Motor neuron (in vitro differentiated cells): ENCODE measurements around the gene DHX30. TPM values are rescaled to one million over a fixed set of nuclear protein-coding genes. Genes with fewer than 3 reads are reported as not detected.

Experiments
- ATAC-seq, 8 experiments: fragments of 200-7000 bp; cut with Tn5 transposase; replicated peaks in 6 of 8; 2 replicates each; pipeline ENCODE4 v1.8.0; 2021; ENCODE audit warnings: mild to moderate bottlenecking in 8 of 8, moderate library complexity in 8 of 8
- H3K27ac ChIP-seq, 2 donors: fragments of 250-450 bp; sonication (Bioruptor Pico); 2 replicates each; pipeline ENCODE4 v1.9.0; 2021; ENCODE audit warnings: antibody characterized with exemption in 2 of 2, mild to moderate bottlenecking in 2 of 2, moderate library complexity in 1 of 2
- H3K4me1 ChIP-seq, 2 donors: fragments of 250-450 bp; sonication (Bioruptor Pico); replicated peaks in 1 of 2; 2 replicates each; pipeline ENCODE4 v1.6.1; 2021; ENCODE audit warnings: antibody characterized with exemption in 2 of 2, mild to moderate bottlenecking in 2 of 2, moderate library complexity in 1 of 2
- H3K4me3 ChIP-seq, 5 donors: fragments of 250-450 bp; sonication (Bioruptor Pico); 2 replicates each; pipeline ENCODE4 v1.9.0; 2021; ENCODE audit warnings: antibody characterized with exemption in 5 of 5, mild to moderate bottlenecking in 5 of 5, moderate library complexity in 4 of 5
- WGBS, 10 experiments: fragments of 450-650 bp; shearing (Covaris generic); methylation state at CpG; one replicate each; pipeline ENCODE4 v1.0.0; 2022; 5-methylcytosine and 5-hydroxymethylcytosine counted together
- in situ Hi-C, 9 experiments: fragments of 400-800 bp; cut with MboI; loops; one replicate each; pipeline ENCODE4 v1.15.0; 2021; ENCODE audit warnings: low sequenced_read_pairs in 9 of 9, low pct_unique_long_range_greater_than_20kb in 2 of 9; ENCODE audit not compliant: unreplicated experiment in 9 of 9
- total RNA-seq, 8 experiments: library from RNA; unstranded; fragments of 300-600 nt; gene quantifications; 2 replicates each; pipeline versions ENCODE4 v1.2.3 to v1.2.4, GENCODE V29; 2022

DHX30 gene
- total RNA-seq, 8 experiments from 2014 or later, result 44.7 to 98.8 (median 56.8) TPM

- Histone ChIP-seq H3K4me3 (no peak overlapping the region), H3K27ac (no peak overlapping the region), H3K4me1 (no peaks in the 10 kb centered on the region)
- WGBS, 10 experiments, result 85 to 100% methylated on average over 2 to 4 of the region's 14 CpGs; no CpG with 5 or more reads in 8 of the 10 experiments
- in situ Hi-C loops, result loop anchor here in 4 of 9 experiments (25.0 kb wide), 2 partner anchors 138 to 313 kb away; no protein-coding TSS in a partner anchor
- peak in 3 of 8 experiments; percentile 7 to 13 (median 12) for ATAC-seq
These were observed 46.3 kb downstream of the DHX30 start for GRCh38 chr3:47849186-47849698.

DNA sequence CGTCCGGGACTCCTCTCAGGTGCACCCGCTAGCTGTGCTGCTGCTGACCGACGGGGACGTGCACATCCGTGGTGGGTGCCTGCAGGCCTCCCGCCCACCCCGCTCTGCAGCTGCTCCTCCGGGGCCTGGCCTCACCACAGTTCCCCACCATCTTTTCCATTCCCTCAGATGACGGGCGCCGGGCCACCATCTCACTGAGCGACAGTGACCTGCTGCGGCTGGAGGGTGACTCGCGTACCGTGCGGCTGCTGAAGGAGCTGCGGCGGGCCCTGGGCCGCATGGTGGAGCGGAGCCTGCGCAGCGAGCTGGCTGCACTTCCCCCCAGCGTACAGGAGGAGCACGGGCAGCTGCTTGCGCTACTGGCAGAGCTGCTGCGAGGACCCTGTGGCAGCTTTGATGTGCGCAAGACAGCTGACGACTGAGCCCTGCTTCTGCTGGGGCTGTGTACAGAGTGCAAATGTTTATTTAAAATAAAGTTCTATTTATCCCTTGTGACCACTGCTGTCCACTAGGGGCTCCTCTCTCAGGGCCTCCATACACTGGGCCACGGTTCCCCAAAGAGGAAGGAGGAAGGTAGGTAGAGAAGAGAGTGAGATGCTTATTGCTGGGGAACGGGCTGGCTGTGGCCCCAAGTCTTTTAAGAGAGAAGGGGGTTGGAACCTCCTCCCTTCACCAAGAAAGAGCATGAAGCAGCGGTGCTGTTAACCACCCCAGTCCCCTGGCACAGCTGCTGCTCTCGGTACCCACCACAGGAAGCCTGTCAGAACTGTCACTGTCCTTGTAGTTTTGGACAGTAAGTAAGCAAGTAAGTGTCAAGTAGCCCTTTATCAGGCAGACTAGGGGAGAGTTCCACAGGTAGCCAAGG is 47.0 kb downstream of the DHX30 start:
- no peak overlapping the region for H3K27ac ChIP-seq
- ATAC-seq, result peak; percentile 36 to 58 (median 45)
- H3K4me1 ChIP-seq, result no peaks in the 10 kb centered on the region
- 50 to 95% (median 93%) methylated on average over 1 to 6 of the region's 35 CpGs; no CpG with 5 or more reads in 3 of the 10 experiments for WGBS, 10 experiments
- in situ Hi-C loops, result loop anchor here in 5 of 9 experiments (10.0 to 25.0 kb wide), 3 partner anchors 137 to 312 kb away; no protein-coding TSS in a partner anchor
- H3K4me3 ChIP-seq, result no peak overlapping the region

DNA sequence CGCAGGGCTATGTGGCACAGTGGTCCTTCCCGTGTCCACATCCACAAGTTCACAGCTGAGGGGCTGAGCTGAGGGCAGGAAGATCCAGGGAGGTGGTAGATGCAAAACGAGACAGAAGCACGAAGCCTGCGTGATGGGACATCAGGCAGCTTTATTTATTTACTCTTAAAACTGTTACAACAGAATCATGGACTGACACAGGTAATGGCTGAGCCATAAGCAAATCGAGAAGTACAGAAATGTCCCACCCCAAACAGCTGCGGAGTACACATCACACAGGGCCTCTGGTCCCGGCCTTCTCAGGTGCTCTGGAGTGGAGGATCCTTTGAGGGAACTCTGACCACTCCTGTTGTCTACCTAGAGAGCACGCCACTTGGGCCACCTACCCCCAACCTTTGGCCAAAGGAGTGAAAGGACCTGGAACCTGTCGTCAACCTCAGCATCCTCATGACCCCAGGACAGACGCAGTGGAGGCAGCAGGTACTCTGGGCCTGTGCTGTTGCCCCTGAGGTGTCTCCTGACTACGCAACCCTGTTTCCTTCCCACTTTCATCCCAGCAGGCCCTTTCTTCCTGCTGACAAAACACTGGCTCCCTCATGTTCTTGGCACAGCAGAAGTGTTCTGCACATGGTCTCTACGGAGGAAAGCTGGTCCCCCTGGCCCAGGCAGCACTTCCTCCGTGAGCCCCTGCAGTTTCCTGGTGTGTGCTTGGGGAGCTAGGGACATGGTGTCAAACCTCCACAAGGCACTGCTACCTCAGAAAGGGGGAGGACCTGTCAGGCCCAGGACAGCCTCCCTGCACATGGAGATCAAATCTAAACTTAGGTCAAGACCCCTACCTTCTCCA is 47.8 kb downstream of the DHX30 start:
- Histone ChIP-seq H3K4me3 (no peak overlapping the region), H3K4me1 (no peaks in the 10 kb centered on the region), H3K27ac (no peak overlapping the region)
- WGBS, 10 experiments, result 70 to 100% (median 87%) methylated on average over 1 to 7 of the region's 14 CpGs; no CpG with 5 or more reads in 3 of the 10 experiments
- ATAC-seq, result no peak
- in situ Hi-C loops, result loop anchor here in 2 of 9 experiments (10.0 to 25.0 kb wide), 2 partner anchors 304 to 312 kb away; no protein-coding TSS in a partner anchor

DNA sequence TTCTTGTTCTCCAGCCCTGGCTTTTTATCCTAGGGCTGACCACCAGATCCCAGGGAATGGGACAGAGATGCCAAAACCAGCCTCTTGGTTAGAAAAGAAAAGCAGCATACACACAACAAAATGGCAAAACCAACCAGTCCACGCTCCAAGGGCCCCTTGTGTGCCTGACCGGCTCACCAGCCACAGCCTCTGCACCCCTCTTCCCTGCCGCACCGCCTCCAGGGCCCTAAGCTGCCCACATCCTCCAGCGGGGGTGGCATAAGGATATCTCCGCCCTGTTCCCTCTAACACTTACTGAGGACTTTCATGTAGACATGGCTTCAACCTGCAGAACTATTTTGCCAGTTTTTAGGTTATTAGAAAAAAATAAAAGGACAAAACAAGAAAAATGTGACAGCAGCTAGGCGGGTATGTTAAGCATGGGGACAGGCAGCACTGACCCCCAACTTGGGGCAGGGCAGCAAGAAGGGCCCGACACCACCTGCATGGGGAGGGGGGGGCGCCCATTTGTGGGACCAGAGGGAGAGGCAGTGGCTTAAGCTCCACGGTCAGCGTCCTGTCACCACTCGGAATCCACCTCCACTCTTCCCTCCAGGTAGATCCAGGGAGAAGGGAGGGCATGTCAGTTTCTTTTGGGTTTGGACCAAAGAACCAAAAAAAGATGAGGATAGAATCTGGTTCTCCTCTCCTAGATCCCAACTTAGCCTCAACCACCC is 49.1 kb downstream of the DHX30 start:
- WGBS, 10 experiments, result 85 to 100% (median 100%) methylated on average over 1 to 8 of the region's 12 CpGs; no CpG with 5 or more reads in 1 of the 10 experiments
- Histone ChIP-seq H3K4me1 (no peaks in the 10 kb centered on the region), H3K27ac (peak overlapping the region in 1 of 2 donors; percentile 44), H3K4me3 (no peak overlapping the region)
- in situ Hi-C loops, result loop anchor here in 2 of 9 experiments (10.0 to 25.0 kb wide), 2 partner anchors 303 to 310 kb away; no protein-coding TSS in a partner anchor
- no peak for ATAC-seq

DNA sequence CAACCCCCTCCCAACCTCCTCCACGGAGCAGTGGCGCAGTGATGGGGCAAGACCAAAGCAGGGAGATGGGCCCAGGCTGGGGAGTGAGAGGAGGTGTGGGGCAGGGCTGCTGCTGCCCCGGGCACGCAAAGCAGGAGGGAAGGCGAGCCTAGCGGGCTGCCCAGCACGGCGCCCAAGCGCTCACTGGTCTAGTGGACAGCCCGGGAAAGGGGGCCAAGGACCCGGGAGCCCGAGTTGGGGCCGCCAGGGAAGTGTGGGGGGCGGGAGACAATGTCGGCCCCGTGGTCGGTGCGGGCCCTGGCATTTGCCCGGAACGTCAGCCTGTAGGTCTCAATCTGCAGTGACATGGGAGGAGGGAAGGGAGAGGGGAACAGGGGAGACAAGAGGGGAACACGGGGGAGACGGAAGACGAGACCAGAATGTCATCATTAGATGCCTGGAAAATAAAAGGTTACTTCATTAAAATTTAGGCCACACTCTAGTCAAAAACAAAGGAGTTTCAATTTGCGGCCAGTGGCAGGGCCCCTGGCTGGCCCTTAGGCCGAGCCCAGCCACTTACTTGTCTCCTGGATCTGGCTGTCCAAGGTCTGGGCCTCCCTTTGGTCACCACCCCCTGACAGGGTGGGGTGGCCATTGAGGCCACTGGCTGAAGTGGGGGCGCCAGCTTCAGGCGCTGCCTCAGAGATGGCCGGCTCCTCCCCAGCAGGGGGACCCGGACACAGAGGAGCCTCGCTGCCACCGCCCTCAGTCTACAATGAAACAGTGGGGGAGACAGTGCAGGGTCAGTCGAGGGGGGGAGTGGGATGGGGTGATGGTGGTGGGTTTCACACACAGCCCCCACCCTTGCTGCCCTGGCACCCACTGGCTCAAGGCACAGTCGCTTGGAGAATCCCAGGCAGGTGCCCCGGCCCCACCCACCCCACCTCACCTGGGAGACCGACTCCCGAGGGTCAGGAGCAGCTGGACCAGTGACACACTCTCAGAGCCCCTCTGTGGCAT is 50.0 kb downstream of the DHX30 start:
- ATAC-seq, result no peak
- in situ Hi-C loops, result loop anchor here in 2 of 9 experiments (10.0 to 25.0 kb wide), 2 partner anchors 302 to 309 kb away; no protein-coding TSS in a partner anchor
- H3K27ac ChIP-seq, result no peak overlapping the region

DNA sequence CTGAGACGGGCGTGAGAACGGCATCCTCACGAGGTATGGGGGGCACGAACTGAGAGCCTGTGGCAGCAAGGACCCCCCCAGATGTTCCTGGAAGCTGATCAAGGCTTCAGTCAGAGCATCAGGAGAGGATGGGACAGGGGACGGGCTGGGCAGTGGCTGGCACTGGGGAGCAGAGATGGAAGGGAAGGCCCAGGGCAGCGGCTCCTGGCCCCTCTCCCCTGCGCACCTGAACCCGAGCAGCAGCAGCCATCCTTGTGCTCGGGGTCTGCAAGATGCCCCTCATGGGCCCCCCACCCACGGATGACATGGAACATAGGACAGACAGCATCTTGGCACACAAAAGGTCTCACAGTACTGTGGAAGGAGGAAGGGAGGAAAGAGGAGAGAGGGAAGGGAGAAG is 51.3 kb downstream of the DHX30 start:
- no peak overlapping the region for H3K4me3 ChIP-seq
- WGBS, 10 experiments, result 65 to 80% methylated on average over 1 to 3 of the region's 11 CpGs; no CpG with 5 or more reads in 8 of the 10 experiments
- in situ Hi-C loops, result loop anchor here in 2 of 9 experiments (10.0 to 25.0 kb wide), 2 partner anchors 301 to 308 kb away; no protein-coding TSS in a partner anchor
- ATAC-seq, result no peak
- no peak overlapping the region for H3K27ac ChIP-seq
- no peaks in the 10 kb centered on the region for H3K4me1 ChIP-seq

More for the DNA sequence above, 50.0 kb downstream of the DHX30 start:
- H3K4me3 ChIP-seq, result no peak overlapping the region
- 80 to 100% (median 100%) methylated on average over 1 to 4 of the region's 36 CpGs; no CpG with 5 or more reads in 6 of the 10 experiments for WGBS, 10 experiments
- no peaks in the 10 kb centered on the region for H3K4me1 ChIP-seq

- WGBS, 10 experiments, result 60 to 100% (median 93%) methylated on average over 1 to 7 of the region's 14 CpGs; no CpG with 5 or more reads in 5 of the 10 experiments
- no peak for ATAC-seq
- H3K27ac ChIP-seq, result no peak overlapping the region
- in situ Hi-C loops, result loop anchor here in 2 of 9 experiments (10.0 to 25.0 kb wide), 2 partner anchors 300 to 307 kb away; no protein-coding TSS in a partner anchor
- H3K4me3 ChIP-seq, result no peak overlapping the region
- no peaks in the 10 kb centered on the region for H3K4me1 ChIP-seq
These were observed 52.0 kb downstream of the DHX30 start for GRCh38 chr3:47854720-47855455.

GRCh38 chr3:47855461-47856383 is 52.8 kb downstream of the DHX30 start:
- 90 to 100% (median 94%) methylated on average over 2 to 12 of the region's 21 CpGs; no CpG with 5 or more reads in 3 of the 10 experiments for WGBS, 10 experiments
- Histone ChIP-seq H3K4me1 (no peaks in the 10 kb centered on the region), H3K27ac (no peak overlapping the region), H3K4me3 (no peak overlapping the region)
- ATAC-seq, result no peak
- in situ Hi-C loops, result loop anchor here in 2 of 9 experiments (10.0 to 25.0 kb wide), 2 partner anchors 299 to 307 kb away; no protein-coding TSS in a partner anchor

GRCh38 chr3:47856669-47857068 is 53.7 kb downstream of the DHX30 start:
- WGBS, 10 experiments, result 60 to 97% (median 88%) methylated on average over 1 to 11 of the region's 11 CpGs; no CpG with 5 or more reads in 5 of the 10 experiments

More at GRCh38 chr3:47856669-47857068, 53.7 kb downstream of the DHX30 start:
- no peak overlapping the region for H3K27ac ChIP-seq
- H3K4me3 ChIP-seq, result no peak overlapping the region
- in situ Hi-C loops, result loop anchor here in 2 of 9 experiments (10.0 to 25.0 kb wide), 2 partner anchors 298 to 306 kb away; no protein-coding TSS in a partner anchor
- peak in 2 of 8 experiments; percentile 11 to 13 for ATAC-seq
- H3K4me1 ChIP-seq, result no peaks in the 10 kb centered on the region
